Measurements from ENCODE around the gene ICAM1. TPM values are rescaled to one million over a fixed set of nuclear protein-coding genes. Genes with fewer than 3 reads are reported as not detected.
A peak's percentile ranks its signal among the peaks of the same experiment; 100 is the strongest.

Gene ICAM1
- total and polyA plus RNA-seq, 10 of the 15 experiments (the other 5 are each of a cell fraction or from before 2014, with no cell fraction given), result 7.6 to 115 (median 60.2) TPM

DNA sequence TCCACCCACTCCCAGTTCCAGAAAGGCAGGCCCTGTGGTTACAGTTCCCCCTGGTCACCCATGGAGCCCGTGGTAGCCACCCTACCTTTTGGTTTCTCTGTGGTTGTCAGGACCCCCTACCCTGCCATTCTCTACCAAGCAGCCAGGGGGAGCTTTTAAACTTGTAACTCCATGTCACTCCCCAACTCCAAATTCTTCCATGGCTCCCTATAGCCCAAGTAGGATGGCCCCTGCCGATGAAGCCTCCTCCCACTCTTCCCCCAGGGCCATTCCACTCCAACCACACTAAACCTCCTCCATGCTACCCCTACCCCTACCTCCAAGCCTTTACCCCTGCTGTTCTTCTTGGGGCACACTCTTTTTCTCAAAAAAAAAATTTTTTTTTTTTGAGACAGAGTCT is 42.0 kb upstream of the ICAM1 start:
- FAIRE-seq, result peak; percentile 80
- peak overlapping the region; percentile 96; the same call in 1 of the 2 replicates for H3K9ac ChIP-seq (ENCODE audit: control insufficient read depth, insufficient read depth, low read length)
- ATAC-seq, result peak; percentile 29
- H4K20me1 ChIP-seq (ENCODE audit: control insufficient read depth, insufficient read depth), result no peaks in the 10 kb centered on the region
- H3K4me1 ChIP-seq (ENCODE audit: control insufficient read depth, insufficient read depth, low read length), result peaks cover 32% of the 10 kb centered on the region
- peaks cover 57% of the 10 kb centered on the region for H3K79me2 ChIP-seq (ENCODE audit: control insufficient read depth, insufficient read depth, low read length)
- POLR2A ChIA-PET, result interaction anchor here (0.6 to 2.5 kb wide), 10 partner anchors 8 to 346 kb away, joined by 3 to 17 read pairs (median 5); partner anchors contain the start of gene ICAM4
- no peak overlapping the region for H2AFZ ChIP-seq (ENCODE audit: control insufficient read depth, low read depth, low read length)
- intact Hi-C loops (cut with micrococcal nuclease; ENCODE audit: unreplicated experiment) (loop anchor here (1.0 kb wide), 1 partner anchor 21 kb away; no protein-coding TSS in a partner anchor), in situ Hi-C loops (cut with MboI) (loop anchor here (25.0 kb wide), 1 partner anchor 1092 kb away; the partner anchor contains the start of genes OR7G3 and ZNF317)
- CTCF ChIA-PET, result interaction anchor here (0.6 to 9.8 kb wide), 16 partner anchors 9 to 162 kb away, joined by 3 to 148 read pairs (median 4); partner anchors contain the start of genes ICAM1 and MRPL4
- peak overlapping the region; percentile 58 for H3K27ac ChIP-seq (ENCODE audit: control insufficient read depth, insufficient read depth)
- H3K27me3 ChIP-seq (replicated peaks in 1 of 2; ENCODE audit: control insufficient read depth in 2 of 2, insufficient read depth in 2 of 2, low read length in 1 of 2), result no peaks in the 10 kb centered on the region
- H3K4me3 ChIP-seq, result peak overlapping the region; percentile 90
- BruUV-seq (replicated peaks), result no TSS peak
- no peak for DNase-seq (ENCODE audit: low read depth, low spot score)
- no peaks in the 10 kb centered on the region; the same call in 2 of the 3 replicates for H3K9me3 ChIP-seq (replicated peaks; ENCODE audit: control insufficient read depth, insufficient read depth, low read length)
- H3K36me3 ChIP-seq (ENCODE audit: control insufficient read depth in 2 of 2, insufficient read depth in 2 of 2, low read length in 1 of 2), result peaks cover 5 to 7% of the 10 kb centered on the region in 2 experiments; a peak in 3 of 4 replicates
- H3K4me2 ChIP-seq (ENCODE audit: control insufficient read depth, insufficient read depth), result peak overlapping the region; percentile 48
- WGBS (ENCODE audit: insufficient coverage, insufficient replicate concordance, low lambda C conversion rate, missing lambda C conversion rate), result 0% methylated on average over 2 of the region's 2 CpGs
- RAD21 ChIA-PET (ENCODE audit: unreplicated experiment), result interaction anchor here (1.5 to 8.2 kb wide), 3 partner anchors 9 to 19 kb away, joined by 7 to 98 read pairs (median 10); partner anchors contain the start of gene MRPL4
- SMC1A ChIA-PET (ENCODE audit: uncharacterized antibody, unreplicated experiment), result interaction anchor here (1.0 to 8.8 kb wide), 6 partner anchors 17 to 158 kb away, joined by 3 to 78 read pairs (median 6); partner anchors contain the start of gene DNMT1
- TF ChIP-seq FOXK2 (IDR thresholded peaks at IDR 0.05) (no peak), GATAD2B (conservative IDR thresholded peaks at IDR 0.05; ENCODE audit: low read depth) (no peak), ZNF687 (IDR thresholded peaks at IDR 0.05) (no peak), MYB (IDR thresholded peaks at IDR 0.05; ENCODE audit: borderline replicate concordance, low read depth, low read length) (no peak), EED (IDR thresholded peaks at IDR 0.05; ENCODE audit: low read depth) (peak; percentile 35; the same call in 1 of the 2 replicates), ZZZ3 (IDR thresholded peaks at IDR 0.05; ENCODE audit: control insufficient read depth, insufficient read length, low read depth) (no peak), POU2F2 (IDR thresholded peaks at IDR 0.05; ENCODE audit: borderline replicate concordance, low read depth, low read length) (no peak), SMARCA5 (IDR thresholded peaks at IDR 0.05) (peak; percentile 73; the same call in 1 of the 2 replicates), SMAD1 (IDR thresholded peaks at IDR 0.05; ENCODE audit: low read depth, partially characterized antibody) (no peak), BHLHE40 (IDR thresholded peaks at IDR 0.05; ENCODE audit: borderline replicate concordance in 1 of 2, low read depth in 2 of 2, low read length in 1 of 2) (no peak)
- TF ChIP-seq, protein P1, sequence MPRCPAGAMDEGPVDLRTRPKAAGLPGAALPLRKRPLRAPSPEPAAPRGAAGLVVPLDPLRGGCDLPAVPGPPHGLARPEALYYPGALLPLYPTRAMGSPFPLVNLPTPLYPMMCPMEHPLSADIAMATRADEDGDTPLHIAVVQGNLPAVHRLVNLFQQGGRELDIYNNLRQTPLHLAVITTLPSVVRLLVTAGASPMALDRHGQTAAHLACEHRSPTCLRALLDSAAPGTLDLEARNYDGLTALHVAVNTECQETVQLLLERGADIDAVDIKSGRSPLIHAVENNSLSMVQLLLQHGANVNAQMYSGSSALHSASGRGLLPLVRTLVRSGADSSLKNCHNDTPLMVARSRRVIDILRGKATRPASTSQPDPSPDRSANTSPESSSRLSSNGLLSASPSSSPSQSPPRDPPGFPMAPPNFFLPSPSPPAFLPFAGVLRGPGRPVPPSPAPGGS (IDR thresholded peaks at IDR 0.05; ENCODE audit: borderline replicate concordance, insufficient read depth, low read depth, low read length, poor library complexity, severe bottlenecking), result no peak
- TF ChIP-seq, protein P2, sequence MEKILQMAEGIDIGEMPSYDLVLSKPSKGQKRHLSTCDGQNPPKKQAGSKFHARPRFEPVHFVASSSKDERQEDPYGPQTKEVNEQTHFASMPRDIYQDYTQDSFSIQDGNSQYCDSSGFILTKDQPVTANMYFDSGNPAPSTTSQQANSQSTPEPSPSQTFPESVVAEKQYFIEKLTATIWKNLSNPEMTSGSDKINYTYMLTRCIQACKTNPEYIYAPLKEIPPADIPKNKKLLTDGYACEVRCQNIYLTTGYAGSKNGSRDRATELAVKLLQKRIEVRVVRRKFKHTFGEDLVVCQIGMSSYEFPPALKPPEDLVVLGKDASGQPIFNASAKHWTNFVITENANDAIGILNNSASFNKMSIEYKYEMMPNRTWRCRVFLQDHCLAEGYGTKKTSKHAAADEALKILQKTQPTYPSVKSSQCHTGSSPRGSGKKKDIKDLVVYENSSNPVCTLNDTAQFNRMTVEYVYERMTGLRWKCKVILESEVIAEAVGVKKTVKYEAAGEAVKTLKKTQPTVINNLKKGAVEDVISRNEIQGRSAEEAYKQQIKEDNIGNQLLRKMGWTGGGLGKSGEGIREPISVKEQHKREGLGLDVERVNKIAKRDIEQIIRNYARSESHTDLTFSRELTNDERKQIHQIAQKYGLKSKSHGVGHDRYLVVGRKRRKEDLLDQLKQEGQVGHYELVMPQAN (conservative IDR thresholded peaks at IDR 0.05), result no peak
- TF ChIP-seq, protein P3, sequence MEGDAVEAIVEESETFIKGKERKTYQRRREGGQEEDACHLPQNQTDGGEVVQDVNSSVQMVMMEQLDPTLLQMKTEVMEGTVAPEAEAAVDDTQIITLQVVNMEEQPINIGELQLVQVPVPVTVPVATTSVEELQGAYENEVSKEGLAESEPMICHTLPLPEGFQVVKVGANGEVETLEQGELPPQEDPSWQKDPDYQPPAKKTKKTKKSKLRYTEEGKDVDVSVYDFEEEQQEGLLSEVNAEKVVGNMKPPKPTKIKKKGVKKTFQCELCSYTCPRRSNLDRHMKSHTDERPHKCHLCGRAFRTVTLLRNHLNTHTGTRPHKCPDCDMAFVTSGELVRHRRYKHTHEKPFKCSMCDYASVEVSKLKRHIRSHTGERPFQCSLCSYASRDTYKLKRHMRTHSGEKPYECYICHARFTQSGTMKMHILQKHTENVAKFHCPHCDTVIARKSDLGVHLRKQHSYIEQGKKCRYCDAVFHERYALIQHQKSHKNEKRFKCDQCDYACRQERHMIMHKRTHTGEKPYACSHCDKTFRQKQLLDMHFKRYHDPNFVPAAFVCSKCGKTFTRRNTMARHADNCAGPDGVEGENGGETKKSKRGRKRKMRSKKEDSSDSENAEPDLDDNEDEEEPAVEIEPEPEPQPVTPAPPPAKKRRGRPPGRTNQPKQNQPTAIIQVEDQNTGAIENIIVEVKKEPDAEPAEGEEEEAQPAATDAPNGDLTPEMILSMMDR (IDR thresholded peaks at IDR 0.05 in 2 of 3, conservative IDR thresholded peaks at IDR 0.05 in 1 of 3; ENCODE audit: control insufficient read depth in 2 of 3, extremely low read depth in 1 of 3, insufficient read depth in 1 of 3, low read depth in 3 of 3, low read length in 3 of 3), result peak; percentile 46 to 73 (median 60)

Data from GM12878 (cell line).